Inflammatory macrophage treated with lipopolysaccharide for 1 hour (primary cell): ENCODE measurements around the gene SIRPB1.
"Not testable (repeated sequence)": the region's sequence is repeated elsewhere in the genome, so short reads cannot be mapped to it uniquely, and the experiment has no call there.

Experiments
- DNase-seq, 2 donors: peaks; one replicate each; pipeline ENCODE4 v3.0.0-alpha.2; 2020 to 2022

The SIRPB1 gene

GRCh38 chr20:1588533-1589460 lies 31.0 kb downstream of the SIRPB1 start:
- DNase-seq, result no peak

GRCh38 chr20:1587781-1588532 lies 31.9 kb downstream of the SIRPB1 start:
- DNase-seq, result no peak

- no peak for DNase-seq
Observed at GRCh38 chr20:1579488-1579887, 40.3 kb downstream of the SIRPB1 start.

GRCh38 chr20:1577906-1578305 lies 41.9 kb downstream of the SIRPB1 start:
- no peak for DNase-seq

- DNase-seq, result peak in 1 of 2 donors; percentile 15
Observed at GRCh38 chr20:1577313-1577712, 42.5 kb downstream of the SIRPB1 start.

GRCh38 chr20:1576641-1577040 lies 43.2 kb downstream of the SIRPB1 start:
- peak; percentile 62 to 84 for DNase-seq

- not testable (repeated sequence) for DNase-seq
Observed at GRCh38 chr20:1576003-1576402, 43.8 kb downstream of the SIRPB1 start.

- DNase-seq, result not testable (repeated sequence)
Observed at GRCh38 chr20:1571583-1571982, 48.2 kb downstream of the SIRPB1 start.
